Stomach (tissue), 4 donors: ENCODE data around the gene ART3.
"Not testable (repeated sequence)": the region's sequence is repeated elsewhere in the genome, so short reads cannot be mapped to it uniquely, and the experiment has no call there.

ENCODE experiments used
- EP300 ChIP-seq: sonication (generic); formaldehyde crosslinking; IDR thresholded peaks from one replicate; pipeline ENCODE4 v1.6.1; 2017; ENCODE audit warnings: antibody characterized with exemption
- POLR2A ChIP-seq, 4 donors: fragments of 450-650 bp; IDR thresholded peaks; one replicate each; pipeline ENCODE4 v1.6.1; 2016; ENCODE audit warnings: antibody characterized with exemption in 4 of 4, control low read depth in 2 of 4, mild to moderate bottlenecking in 1 of 4, moderate library complexity in 1 of 4
- POLR2AphosphoS5 ChIP-seq, 3 donors: sonication (generic); formaldehyde crosslinking; IDR thresholded peaks; one replicate each; pipeline ENCODE4 v1.6.1; 2016; ENCODE audit warnings: antibody characterized with exemption in 3 of 3

- TF ChIP-seq POLR2AphosphoS5 (IDR thresholded peaks at IDR 0.05); EP300; POLR2A (IDR thresholded peaks at IDR 0.05): not testable (repeated sequence)
Measured at GRCh38 chr4:76050560-76051050, 23.9 kb upstream of the ART3 start.
